PC-3 (cell line): ENCODE data around the gene CELSR2.

ENCODE experiments used
- CTCF ChIP-seq: fragments of 300-600 bp; sonication (generic); conservative IDR thresholded peaks from 2 replicates; pipeline ENCODE4 v1.5.1; 2017; ENCODE audit warnings: antibody characterized with exemption, low read depth, mild to moderate bottlenecking, low read length
- EZH2 ChIP-seq: fragments of 300-600 bp; sonication (generic); IDR thresholded peaks from one replicate; pipeline ENCODE4 v1.6.1; 2017; ENCODE audit warnings: antibody characterized with exemption, mild to moderate bottlenecking, low read length; ENCODE audit not compliant: unreplicated experiment
- EZH2phosphoT487 ChIP-seq: fragments of 300-600 bp; sonication (generic); IDR thresholded peaks from 2 replicates; pipeline ENCODE4 v1.6.1; 2018; ENCODE audit warnings: mild to moderate bottlenecking, antibody characterized with exemption, low read length, borderline replicate concordance

GRCh38 chr1:109256085-109256484, 6.7 kb downstream of the CELSR2 start:
- TF ChIP-seq CTCF, result no peak
- no peak for TF ChIP-seq EZH2
- TF ChIP-seq EZH2phosphoT487, result no peak
